ENCODE measurements around the gene ASB18. TPM values are rescaled to one million over a fixed set of nuclear protein-coding genes. Genes with fewer than 3 reads are reported as not detected.

The ASB18 gene
- total RNA-seq, 4 donors from 2014 or later = not detected

DNA sequence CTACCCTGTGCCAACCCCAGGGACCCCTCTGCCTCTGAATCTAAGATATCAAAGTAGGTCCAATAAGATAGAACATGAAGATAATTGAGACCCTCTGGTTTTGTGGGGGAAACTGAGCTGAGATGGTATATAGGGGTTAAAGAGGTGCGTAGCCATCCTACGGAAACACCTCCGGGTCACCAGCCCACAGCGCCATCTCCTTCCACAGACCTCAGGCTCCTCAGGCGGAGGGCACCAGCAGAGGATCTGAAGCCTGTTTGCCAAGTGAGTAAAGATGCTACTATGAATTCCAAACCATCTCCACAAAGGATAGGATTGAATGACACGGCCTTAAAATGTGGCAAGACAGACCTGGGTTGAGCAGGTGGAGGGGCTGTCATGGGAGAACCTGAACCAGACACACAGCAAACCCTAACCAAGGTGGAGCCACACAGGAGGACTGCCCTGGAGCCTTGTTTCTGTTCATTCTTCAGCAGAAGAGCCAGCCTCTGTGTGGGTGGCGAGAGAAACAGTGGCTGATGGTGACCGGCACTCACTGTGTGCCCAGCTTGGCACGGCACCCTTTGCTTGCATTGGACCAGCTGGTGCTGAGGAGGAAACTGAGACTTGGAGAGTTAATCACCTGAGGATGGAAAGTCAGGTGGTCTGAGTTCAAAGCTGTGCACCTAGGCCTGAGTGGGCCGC is 106.2 kb downstream of the ASB18 start:
- Histone ChIP-seq H3K4me3 (no peak overlapping the region), H3K36me3 (no peaks in the 10 kb centered on the region), H3K9me3 (no peaks in the 10 kb centered on the region), H3K27me3 (peaks cover 0 to 34% of the 10 kb centered on the region in 2 donors), H3K4me1 (no peaks in the 10 kb centered on the region), H3K27ac (no peak overlapping the region)
- no peak for DNase-seq
- intact Hi-C loops (cut with DNase I; ENCODE audit: low total_unique reads) = no loop called here
- TF ChIP-seq POLR2A (IDR thresholded peaks at IDR 0.05) = no peak
- TF ChIP-seq, protein P1, sequence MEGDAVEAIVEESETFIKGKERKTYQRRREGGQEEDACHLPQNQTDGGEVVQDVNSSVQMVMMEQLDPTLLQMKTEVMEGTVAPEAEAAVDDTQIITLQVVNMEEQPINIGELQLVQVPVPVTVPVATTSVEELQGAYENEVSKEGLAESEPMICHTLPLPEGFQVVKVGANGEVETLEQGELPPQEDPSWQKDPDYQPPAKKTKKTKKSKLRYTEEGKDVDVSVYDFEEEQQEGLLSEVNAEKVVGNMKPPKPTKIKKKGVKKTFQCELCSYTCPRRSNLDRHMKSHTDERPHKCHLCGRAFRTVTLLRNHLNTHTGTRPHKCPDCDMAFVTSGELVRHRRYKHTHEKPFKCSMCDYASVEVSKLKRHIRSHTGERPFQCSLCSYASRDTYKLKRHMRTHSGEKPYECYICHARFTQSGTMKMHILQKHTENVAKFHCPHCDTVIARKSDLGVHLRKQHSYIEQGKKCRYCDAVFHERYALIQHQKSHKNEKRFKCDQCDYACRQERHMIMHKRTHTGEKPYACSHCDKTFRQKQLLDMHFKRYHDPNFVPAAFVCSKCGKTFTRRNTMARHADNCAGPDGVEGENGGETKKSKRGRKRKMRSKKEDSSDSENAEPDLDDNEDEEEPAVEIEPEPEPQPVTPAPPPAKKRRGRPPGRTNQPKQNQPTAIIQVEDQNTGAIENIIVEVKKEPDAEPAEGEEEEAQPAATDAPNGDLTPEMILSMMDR (IDR thresholded peaks at IDR 0.05) = no peak

DNA sequence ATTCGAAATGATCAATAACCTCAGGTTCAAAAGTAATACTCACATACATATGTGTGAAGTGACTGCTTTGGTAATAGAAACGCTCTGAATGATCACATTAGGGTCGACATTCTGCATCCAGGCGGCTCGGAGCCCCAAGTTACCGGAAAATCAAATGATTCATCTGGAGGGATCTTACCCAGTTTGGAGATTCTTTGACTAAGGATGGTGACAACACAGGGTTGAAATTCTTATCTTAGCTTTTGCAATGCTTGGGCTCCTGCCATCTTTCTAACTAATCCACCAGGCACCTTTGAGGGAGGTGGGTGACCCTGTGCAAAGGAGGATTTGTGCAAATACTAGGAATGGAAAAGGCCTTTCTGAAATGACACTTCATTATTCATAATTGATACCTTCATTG is 106.8 kb downstream of the ASB18 start:
- TF ChIP-seq, protein P1 (IDR thresholded peaks at IDR 0.05) = no peak
- no peak for TF ChIP-seq POLR2A (IDR thresholded peaks at IDR 0.05)
- intact Hi-C loops (cut with DNase I; ENCODE audit: low total_unique reads) = no loop called here

DNA sequence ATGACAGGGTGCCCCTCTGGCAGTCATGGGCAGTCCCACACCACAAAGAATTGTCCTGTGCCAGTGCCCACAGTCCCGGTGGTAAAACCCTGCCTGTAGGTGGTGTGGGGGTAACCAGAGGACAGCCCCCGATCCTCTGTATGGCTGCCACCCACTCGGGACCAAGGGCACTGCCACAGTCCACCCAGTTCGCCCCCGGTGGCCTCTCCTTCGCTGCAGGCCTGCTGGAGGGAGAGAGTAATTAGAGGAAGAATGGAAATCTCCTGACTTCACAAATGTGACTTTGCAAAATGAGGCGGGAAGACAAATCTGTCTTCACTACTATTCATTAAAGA is 107.4 kb downstream of the ASB18 start:
- Histone ChIP-seq H3K4me3 (no peak overlapping the region), H3K27me3 (peaks cover 0 to 24% of the 10 kb centered on the region in 2 donors), H3K9me3 (no peaks in the 10 kb centered on the region), H3K27ac (no peak overlapping the region), H3K36me3 (no peaks in the 10 kb centered on the region), H3K4me1 (no peaks in the 10 kb centered on the region)
- no peak for DNase-seq
- intact Hi-C loops (cut with DNase I; ENCODE audit: low total_unique reads) = no loop called here
- no peak for TF ChIP-seq POLR2A (IDR thresholded peaks at IDR 0.05)
- TF ChIP-seq, protein P1 (IDR thresholded peaks at IDR 0.05) = no peak

More for the DNA sequence above, 106.8 kb downstream of the ASB18 start:
- Histone ChIP-seq H3K36me3 (no peaks in the 10 kb centered on the region), H3K4me1 (no peaks in the 10 kb centered on the region), H3K4me3 (no peak overlapping the region), H3K27me3 (peaks cover 0 to 30% of the 10 kb centered on the region in 2 donors), H3K9me3 (no peaks in the 10 kb centered on the region), H3K27ac (no peak overlapping the region)
- no peak for DNase-seq

DNA sequence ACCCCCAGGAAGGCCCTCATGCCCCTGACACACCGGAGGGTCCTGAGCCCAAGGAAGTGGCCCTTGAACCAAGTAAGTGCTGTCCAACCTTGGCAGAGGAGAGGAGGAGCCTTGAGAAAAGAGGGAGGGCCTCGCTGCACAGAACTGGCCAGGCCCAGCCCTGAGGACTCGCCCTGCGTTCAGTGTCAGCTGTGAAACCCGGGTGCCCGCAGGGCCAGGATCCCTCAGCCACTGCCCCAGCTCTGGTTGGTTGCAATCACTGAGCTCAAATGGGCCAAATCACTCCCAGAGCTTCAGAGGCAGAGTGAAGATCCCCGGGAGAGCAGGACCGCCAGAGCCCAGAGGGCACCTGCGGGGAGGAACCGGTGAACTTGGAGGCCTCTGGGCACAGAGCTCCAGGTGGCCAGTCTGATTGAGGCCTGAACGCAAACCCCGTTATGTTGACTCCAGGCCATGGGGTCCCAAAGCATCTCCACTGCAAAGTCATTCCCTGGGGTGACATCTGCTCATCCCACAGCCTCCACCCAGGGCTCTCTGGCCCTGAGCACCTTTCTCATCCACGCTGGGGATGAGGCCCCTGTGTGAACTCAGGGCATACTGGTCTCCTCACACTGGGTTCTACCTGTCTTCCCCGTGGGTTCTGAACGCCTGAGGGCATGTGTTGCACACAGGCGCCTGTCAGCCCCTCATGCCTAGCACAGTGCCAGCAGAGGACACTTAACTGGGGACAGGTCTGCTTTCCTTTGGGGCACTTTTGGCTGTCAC is 107.9 kb downstream of the ASB18 start:
- Histone ChIP-seq H3K27ac (no peak overlapping the region), H3K36me3 (no peaks in the 10 kb centered on the region), H3K4me3 (no peak overlapping the region), H3K27me3 (peaks cover 0 to 19% of the 10 kb centered on the region in 2 donors), H3K4me1 (no peaks in the 10 kb centered on the region), H3K9me3 (no peaks in the 10 kb centered on the region)
- intact Hi-C loops (cut with DNase I; ENCODE audit: low total_unique reads) = no loop called here
- TF ChIP-seq POLR2A (IDR thresholded peaks at IDR 0.05) = no peak
- TF ChIP-seq, protein P1 (IDR thresholded peaks at IDR 0.05) = no peak
- DNase-seq = no peak

DNA sequence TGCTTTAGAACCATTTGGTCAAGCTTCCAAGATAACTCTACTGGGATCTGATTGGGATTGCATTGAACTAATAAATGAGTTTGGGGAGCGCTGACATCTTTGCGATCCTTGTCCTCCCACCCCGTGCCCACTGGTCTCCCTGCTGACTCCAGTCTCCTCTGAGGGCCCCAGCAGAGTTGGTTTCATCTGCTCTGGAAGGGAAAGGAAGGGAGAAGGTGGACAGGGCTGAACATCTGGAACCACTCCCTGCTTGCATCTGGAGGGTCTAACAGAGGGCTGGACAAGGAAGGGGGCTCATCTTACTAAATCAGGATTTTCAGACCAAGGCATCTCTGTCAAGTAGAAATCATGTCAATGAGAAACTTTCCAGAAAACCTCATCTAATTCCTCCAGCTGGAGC is 108.8 kb downstream of the ASB18 start:
- Histone ChIP-seq H3K9me3 (no peaks in the 10 kb centered on the region), H3K36me3 (no peaks in the 10 kb centered on the region), H3K27ac (no peak overlapping the region), H3K4me1 (no peaks in the 10 kb centered on the region), H3K4me3 (no peak overlapping the region), H3K27me3 (peaks cover 0 to 11% of the 10 kb centered on the region in 2 donors)
- intact Hi-C loops (cut with DNase I; ENCODE audit: low total_unique reads) = no loop called here
- no peak for DNase-seq
- TF ChIP-seq, protein P1 (IDR thresholded peaks at IDR 0.05) = no peak
- no peak for TF ChIP-seq POLR2A (IDR thresholded peaks at IDR 0.05)

Measured in uterus (tissue), 4 donors.